H9 (cell line): ENCODE measurements around the gene TMEM242. TPM values are rescaled to one million over a fixed set of nuclear protein-coding genes. Genes with fewer than 3 reads are reported as not detected.

Experiments
- DNase-seq: peaks from one replicate; pipeline ENCODE4 v3.0.0-alpha.2; 2017
- H2AFZ ChIP-seq: one replicate; pipeline ENCODE4 v1.6.1; 2013; ENCODE audit warnings: mild to moderate bottlenecking, low read length, control low read depth, moderate library complexity
- H2AK5ac ChIP-seq: 2 replicates; pipeline ENCODE4 v1.6.1; 2013; ENCODE audit warnings: low read length, control low read depth, mixed read lengths; ENCODE audit not compliant: insufficient read length
- H2BK120ac ChIP-seq: one replicate; pipeline ENCODE4 v1.6.1; 2013; ENCODE audit warnings: low read depth, mild to moderate bottlenecking, low read length, control low read depth, inconsistent platforms; ENCODE audit not compliant: poor library complexity, severe bottlenecking
- H2BK12ac ChIP-seq: 2 replicates; pipeline ENCODE4 v1.6.1; 2013; ENCODE audit warnings: low read length, control low read depth, mixed read lengths, low read depth; ENCODE audit not compliant: insufficient read length
- H2BK15ac ChIP-seq: 2 replicates; pipeline ENCODE4 v1.6.1; 2013; ENCODE audit warnings: low read depth, low read length, control low read depth
- H2BK20ac ChIP-seq: one replicate; pipeline ENCODE4 v1.6.1; 2013; ENCODE audit warnings: low read depth, mild to moderate bottlenecking, low read length, control low read depth, inconsistent platforms; ENCODE audit not compliant: poor library complexity, severe bottlenecking
- H2BK5ac ChIP-seq: 2 replicates; pipeline ENCODE4 v1.6.1; 2013; ENCODE audit warnings: low read length, control low read depth, mixed read lengths; ENCODE audit not compliant: insufficient read length
- H3K14ac ChIP-seq: 2 replicates; pipeline ENCODE4 v1.6.1; 2013; ENCODE audit warnings: low read length, control low read depth; ENCODE audit not compliant: insufficient read depth
- H3K18ac ChIP-seq: 2 replicates; pipeline ENCODE4 v1.6.1; 2013; ENCODE audit warnings: low read depth, mild to moderate bottlenecking, mixed read lengths, low read length, control low read depth; ENCODE audit not compliant: insufficient read length
- H3K23ac ChIP-seq: 2 replicates; pipeline ENCODE4 v1.6.1; 2013; ENCODE audit warnings: low read length, control low read depth, mixed read lengths, low read depth; ENCODE audit not compliant: insufficient read length
- H3K23me2 ChIP-seq: 2 replicates; pipeline ENCODE4 v1.6.1; 2013; ENCODE audit warnings: low read depth, mild to moderate bottlenecking, mixed read lengths, low read length, control low read depth; ENCODE audit not compliant: insufficient read length, poor library complexity, severe bottlenecking
- H3K27ac ChIP-seq: 2 replicates; pipeline ENCODE4 v1.5.1; 2013; ENCODE audit warnings: low read length, control low read depth, mixed read lengths, low read depth; ENCODE audit not compliant: insufficient read length
- H3K27me3 ChIP-seq: 2 replicates; pipeline ENCODE4 v1.6.1; 2013; ENCODE audit warnings: low read length, control low read depth, inconsistent platforms; ENCODE audit not compliant: insufficient read depth
- H3K4ac ChIP-seq: 2 replicates; pipeline ENCODE4 v1.6.1; 2013; ENCODE audit warnings: low read depth, mild to moderate bottlenecking, control low read depth, inconsistent platforms, low read length, moderate library complexity
- H3K4me1 ChIP-seq: 2 replicates; pipeline ENCODE4 v1.6.1; 2013; ENCODE audit warnings: low read length, control low read depth, inconsistent platforms; ENCODE audit not compliant: insufficient read depth
- H3K4me2 ChIP-seq: 2 replicates; pipeline ENCODE4 v1.6.1; 2013; ENCODE audit warnings: low read length, control low read depth, mixed read lengths; ENCODE audit not compliant: insufficient read length, insufficient read depth
- H3K56ac ChIP-seq: 2 replicates; pipeline ENCODE4 v1.6.1; 2013; ENCODE audit warnings: low read depth, mild to moderate bottlenecking, mixed read lengths, low read length, control low read depth; ENCODE audit not compliant: insufficient read length
- H3K79me1 ChIP-seq: 2 replicates; pipeline ENCODE4 v1.6.1; 2013; ENCODE audit warnings: low read depth, mild to moderate bottlenecking, moderate library complexity, low read length, control low read depth, inconsistent platforms; ENCODE audit not compliant: insufficient read depth, poor library complexity, severe bottlenecking
- H3K79me2 ChIP-seq: 2 replicates; pipeline ENCODE4 v1.6.1; 2013; ENCODE audit warnings: low read length, control low read depth, inconsistent platforms; ENCODE audit not compliant: insufficient read depth
- H3K9ac ChIP-seq: 2 replicates; pipeline ENCODE4 v1.6.1; 2013; ENCODE audit warnings: low read length, control low read depth, mixed read lengths; ENCODE audit not compliant: insufficient read length; ENCODE audit errors: extremely low read depth
- H3K9me3 ChIP-seq: one replicate; pipeline ENCODE4 v1.6.1; 2013; ENCODE audit warnings: low read depth, low read length, inconsistent platforms; ENCODE audit not compliant: control insufficient read depth
- H3T11ph ChIP-seq: one replicate; pipeline ENCODE4 v1.6.1; 2013; ENCODE audit warnings: mild to moderate bottlenecking, low read length, control low read depth, inconsistent platforms
- H4K20me1 ChIP-seq: one replicate; pipeline ENCODE4 v1.6.1; 2013; ENCODE audit not compliant: control insufficient read depth, insufficient read length, insufficient read depth
- H4K5ac ChIP-seq: 2 replicates; pipeline ENCODE4 v1.6.1; 2013; ENCODE audit warnings: low read depth, mild to moderate bottlenecking, mixed read lengths, low read length, control low read depth; ENCODE audit not compliant: insufficient read length
- H4K8ac ChIP-seq: replicated peaks from 2 replicates; pipeline ENCODE4 v1.6.1; 2013; ENCODE audit warnings: low read length, control low read depth, mixed read lengths, low read depth; ENCODE audit not compliant: insufficient read length
- H4K91ac ChIP-seq: 2 replicates; pipeline ENCODE4 v1.6.1; 2013; ENCODE audit warnings: low read depth, mild to moderate bottlenecking, moderate library complexity, mixed read lengths, low read length, control low read depth; ENCODE audit not compliant: insufficient read length
- H3K27ac Mint-ChIP-seq, 3 experiments: 2 replicates in 2 of 3; 3 replicates in 1 of 3; pipeline ENCODE4 v1.8.0; 2020 to 2021; ENCODE audit warnings: mixed read lengths in 3 of 3, mild to moderate bottlenecking in 1 of 3, moderate library complexity in 1 of 3
- H3K27me3 Mint-ChIP-seq: 2 replicates; pipeline ENCODE4 v1.8.0; 2021; ENCODE audit warnings: low read depth, mild to moderate bottlenecking, moderate library complexity, mixed read lengths
- H3K36me3 Mint-ChIP-seq, 3 experiments: 2 replicates in 2 of 3; 3 replicates in 1 of 3; pipeline ENCODE4 v1.8.0; 2020 to 2021; ENCODE audit warnings: low read depth in 3 of 3, mixed read lengths in 3 of 3; ENCODE audit not compliant: insufficient read depth in 1 of 3
- H3K4me1 Mint-ChIP-seq, 2 experiments: 2 replicates each; pipeline ENCODE4 v1.8.0; 2020; ENCODE audit warnings: mixed read lengths in 2 of 2
- H3K4me3 Mint-ChIP-seq, 2 experiments: 2 replicates in 1 of 2; 3 replicates in 1 of 2; pipeline ENCODE4 v1.8.0; 2020 to 2021; ENCODE audit warnings: mild to moderate bottlenecking in 2 of 2, mixed read lengths in 2 of 2, moderate library complexity in 1 of 2
- H3K9me3 Mint-ChIP-seq, 2 experiments: 2 replicates in 1 of 2; 3 replicates in 1 of 2; pipeline ENCODE4 v1.8.0; 2020; ENCODE audit warnings: mild to moderate bottlenecking in 2 of 2, mixed read lengths in 2 of 2, moderate library complexity in 1 of 2
- WGBS: extraction: QIAGEN DNeasy Blood & Tissue Kit; methylation state at CpG from one replicate; pipeline ENCODE4 v1.1.7; 2013; ENCODE audit warnings: missing lambda C conversion rate, low lambda C conversion rate, mixed read lengths; ENCODE audit not compliant: insufficient read length; ENCODE audit errors: extremely low coverage; 5-methylcytosine and 5-hydroxymethylcytosine counted together
- total RNA-seq: library from RNA; stranded (reverse); gene quantifications from 2 replicates; pipeline ENCODE4 v1.2.1, GENCODE V29; 2021
- TF ChIP-seq, protein P1 (sequence below): fragments of 200-600 bp; sonication (generic); conservative IDR thresholded peaks from 3 replicates; pipeline ENCODE4 v1.8.0; 2021; ENCODE audit warnings: antibody characterized with exemption, mild to moderate bottlenecking

TMEM242 gene
- total RNA-seq, 1 experiment from 2014 or later: 10.5 TPM

DNA sequence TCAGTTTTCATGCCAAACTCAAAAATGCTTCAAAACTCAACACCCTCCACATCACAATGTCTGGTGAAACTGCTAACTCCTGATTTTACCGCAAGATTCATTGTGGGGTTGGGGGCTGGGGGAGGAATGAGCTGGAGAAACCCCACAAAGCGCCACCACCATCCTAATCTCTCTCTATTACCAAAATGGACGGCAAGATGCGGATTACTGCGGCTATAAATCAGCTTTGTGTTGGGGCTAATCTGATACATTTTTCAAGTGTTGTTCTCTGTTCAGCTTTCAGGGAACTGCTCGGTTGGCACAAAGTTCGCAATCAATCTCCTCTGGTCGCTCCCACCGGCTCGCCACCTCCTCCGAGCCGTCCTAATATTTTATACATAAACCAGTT is 83.7 kb downstream of the TMEM242 start:
- H3K23me2 ChIP-seq: peaks cover 12% of the 10 kb centered on the region
- H2BK20ac ChIP-seq: no peak overlapping the region
- H3K27me3 ChIP-seq: peaks cover 7% of the 10 kb centered on the region; the same call in 1 of the 2 replicates
- no peaks in the 10 kb centered on the region for H4K20me1 ChIP-seq
- H3K4ac ChIP-seq: no peak overlapping the region
- H4K5ac ChIP-seq: no peak overlapping the region
- H2BK12ac ChIP-seq: no peak overlapping the region
- H4K8ac ChIP-seq: no peak overlapping the region
- Mint-ChIP-seq H3K36me3 (peaks cover 0 to 2% (median 0%) of the 10 kb centered on the region in 3 experiments; a peak in 2 of 7 replicates), H3K9me3 (peaks cover 2 to 7% of the 10 kb centered on the region in 2 experiments; a peak in 4 of 5 replicates), H3K27ac (no peak overlapping the region), H3K4me3 (no peak overlapping the region), H3K27me3 (peaks cover 42% of the 10 kb centered on the region), H3K4me1 (peaks cover 17 to 26% of the 10 kb centered on the region in 2 experiments)
- no peak overlapping the region for H3K9ac ChIP-seq
- H3K79me1 ChIP-seq: no peaks in the 10 kb centered on the region
- no peak overlapping the region for H3K18ac ChIP-seq
- no peak overlapping the region for H2BK15ac ChIP-seq
- H3K79me2 ChIP-seq: no peaks in the 10 kb centered on the region
- no peaks in the 10 kb centered on the region; the same call in 1 of the 2 replicates for H3K4me1 ChIP-seq
- WGBS: no CpG with 5 or more reads among the region's 12 CpGs
- H2AFZ ChIP-seq: no peak overlapping the region
- no peak for DNase-seq
- H4K91ac ChIP-seq: no peak overlapping the region
- no peak overlapping the region for H3K23ac ChIP-seq
- H2AK5ac ChIP-seq: no peak overlapping the region
- no peak overlapping the region for H2BK120ac ChIP-seq
- H3K56ac ChIP-seq: no peak overlapping the region
- H3K4me2 ChIP-seq: no peak overlapping the region
- H3K14ac ChIP-seq: no peak overlapping the region
- no peaks in the 10 kb centered on the region for H3K9me3 ChIP-seq
- H3T11ph ChIP-seq: no peak overlapping the region
- TF ChIP-seq, protein P1, sequence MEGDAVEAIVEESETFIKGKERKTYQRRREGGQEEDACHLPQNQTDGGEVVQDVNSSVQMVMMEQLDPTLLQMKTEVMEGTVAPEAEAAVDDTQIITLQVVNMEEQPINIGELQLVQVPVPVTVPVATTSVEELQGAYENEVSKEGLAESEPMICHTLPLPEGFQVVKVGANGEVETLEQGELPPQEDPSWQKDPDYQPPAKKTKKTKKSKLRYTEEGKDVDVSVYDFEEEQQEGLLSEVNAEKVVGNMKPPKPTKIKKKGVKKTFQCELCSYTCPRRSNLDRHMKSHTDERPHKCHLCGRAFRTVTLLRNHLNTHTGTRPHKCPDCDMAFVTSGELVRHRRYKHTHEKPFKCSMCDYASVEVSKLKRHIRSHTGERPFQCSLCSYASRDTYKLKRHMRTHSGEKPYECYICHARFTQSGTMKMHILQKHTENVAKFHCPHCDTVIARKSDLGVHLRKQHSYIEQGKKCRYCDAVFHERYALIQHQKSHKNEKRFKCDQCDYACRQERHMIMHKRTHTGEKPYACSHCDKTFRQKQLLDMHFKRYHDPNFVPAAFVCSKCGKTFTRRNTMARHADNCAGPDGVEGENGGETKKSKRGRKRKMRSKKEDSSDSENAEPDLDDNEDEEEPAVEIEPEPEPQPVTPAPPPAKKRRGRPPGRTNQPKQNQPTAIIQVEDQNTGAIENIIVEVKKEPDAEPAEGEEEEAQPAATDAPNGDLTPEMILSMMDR: no peak
- no peak overlapping the region for H2BK5ac ChIP-seq
- H3K27ac ChIP-seq: no peak overlapping the region

Other genes with a start within 250 kb of the TMEM242 start
- 1.7 and 2.2 TPM in 2 replicates for gene ZDHHC14, start 57.7 kb upstream of the TMEM242 start, total RNA-seq